Liver (tissue), 9 donors: ENCODE data around the gene PNMA1. TPM values are rescaled to one million over a fixed set of nuclear protein-coding genes. Genes with fewer than 3 reads are reported as not detected.

Experiments
- DNase-seq: peaks from one replicate; pipeline ENCODE4 v3.0.0-alpha.2; 2017; ENCODE audit warnings: low spot score
- H3K27ac ChIP-seq, 2 donors: one replicate each; pipeline ENCODE4 v1.7.0; 2013; ENCODE audit warnings: inconsistent platforms in 2 of 2, low read length in 2 of 2, control low read depth in 1 of 2, low read depth in 1 of 2, mild to moderate bottlenecking in 1 of 2
- H3K27me3 ChIP-seq, 4 donors: one replicate each; pipeline versions ENCODE4 v1.6.1 to v1.7.0; 2013; ENCODE audit warnings: low read length in 3 of 4, inconsistent platforms in 1 of 4, mild to moderate bottlenecking in 1 of 4, moderate library complexity in 1 of 4; ENCODE audit not compliant: control insufficient read depth in 4 of 4, insufficient read depth in 4 of 4
- H3K36me3 ChIP-seq, 4 donors: one replicate each; pipeline versions ENCODE4 v1.6.1 to v1.7.0; 2013; ENCODE audit warnings: low read length in 3 of 4, mild to moderate bottlenecking in 3 of 4, low read depth in 1 of 4, moderate library complexity in 1 of 4; ENCODE audit not compliant: control insufficient read depth in 4 of 4, insufficient read depth in 3 of 4
- H3K4me1 ChIP-seq, 4 donors: one replicate each; pipeline versions ENCODE4 v1.6.1 to v1.7.0; 2013; ENCODE audit warnings: low read length in 3 of 4, mild to moderate bottlenecking in 3 of 4, moderate library complexity in 1 of 4; ENCODE audit not compliant: control insufficient read depth in 4 of 4, insufficient read depth in 4 of 4
- H3K4me3 ChIP-seq, 3 donors: one replicate each; pipeline versions ENCODE4 v1.6.1 to v1.7.0; 2013; ENCODE audit warnings: low read length in 3 of 3, control low read depth in 1 of 3, low read depth in 1 of 3, mild to moderate bottlenecking in 1 of 3
- H3K9ac ChIP-seq, 2 donors: one replicate each; pipeline ENCODE4 v1.7.0; 2013; ENCODE audit warnings: low read length in 2 of 2, mild to moderate bottlenecking in 2 of 2, moderate library complexity in 2 of 2, control low read depth in 1 of 2, low read depth in 1 of 2
- H3K9me3 ChIP-seq, 4 donors: one replicate each; pipeline versions ENCODE4 v1.6.1 to v1.7.0; 2013; ENCODE audit warnings: low read length in 3 of 4; ENCODE audit not compliant: control insufficient read depth in 4 of 4
- FOXA2 ChIP-seq: IDR thresholded peaks from 2 replicates; pipeline ENCODE4 v1.6.1; 2016; ENCODE audit warnings: antibody characterized with exemption
- JUND ChIP-seq, 2 donors: IDR thresholded peaks; 2 replicates each; pipeline ENCODE4 v1.6.1; 2016; ENCODE audit warnings: antibody characterized with exemption in 2 of 2
- RAD21 ChIP-seq, 2 donors: IDR thresholded peaks; 2 replicates each; pipeline ENCODE4 v1.6.1; 2016; ENCODE audit warnings: antibody characterized with exemption in 2 of 2, mild to moderate bottlenecking in 2 of 2
- TAF1 ChIP-seq: conservative IDR thresholded peaks from 2 replicates; pipeline ENCODE4 v1.6.1; 2016; ENCODE audit warnings: antibody characterized with exemption, mild to moderate bottlenecking
- YY1 ChIP-seq: IDR thresholded peaks from 2 replicates; pipeline ENCODE4 v1.6.1; 2016; ENCODE audit warnings: antibody characterized with exemption, mild to moderate bottlenecking
- WGBS: extraction: QIAGEN DNeasy Blood & Tissue Kit; methylation state at CpG from one replicate; pipeline ENCODE4 v1.1.7; 2013; 5-methylcytosine and 5-hydroxymethylcytosine counted together
- polyA plus RNA-seq, 2 donors: library from polyadenylated mRNA; stranded (reverse) in 1 of 2; unstranded in 1 of 2; fragments of 200-250 nt in 1 of 2; fragments of >200 nt in 1 of 2; fragmentation: Nextera tagmentation in 1 of 2; extraction: Ambion mirVana in 1 of 2; gene quantifications; one replicate each; pipeline versions ENCODE4 v1.2.1 to v1.2.3, GENCODE V29; 2013 to 2015
- total RNA-seq, 2 donors: library from RNA; depleted of rRNA; stranded (reverse); fragments of >200 nt; gene quantifications; one replicate each; pipeline ENCODE4 v1.2.3, GENCODE V29; 2014
- TF ChIP-seq, protein P1 (sequence below): IDR thresholded peaks from 2 replicates; pipeline ENCODE4 v1.6.1; 2016; ENCODE audit warnings: antibody characterized with exemption, mild to moderate bottlenecking
- TF ChIP-seq, protein P2 (sequence below): IDR thresholded peaks from 2 replicates; pipeline ENCODE4 v1.6.1; 2016; ENCODE audit warnings: antibody characterized with exemption
- donor health status: healthy.
- donor health status: healthy.
- donor health status: healthy.
- donor health status: healthy.
- donor health status: healthy.

PNMA1 gene
- total and polyA plus RNA-seq, 4 donors: 2.3 to 10.4 (median 3.4) TPM

DNA sequence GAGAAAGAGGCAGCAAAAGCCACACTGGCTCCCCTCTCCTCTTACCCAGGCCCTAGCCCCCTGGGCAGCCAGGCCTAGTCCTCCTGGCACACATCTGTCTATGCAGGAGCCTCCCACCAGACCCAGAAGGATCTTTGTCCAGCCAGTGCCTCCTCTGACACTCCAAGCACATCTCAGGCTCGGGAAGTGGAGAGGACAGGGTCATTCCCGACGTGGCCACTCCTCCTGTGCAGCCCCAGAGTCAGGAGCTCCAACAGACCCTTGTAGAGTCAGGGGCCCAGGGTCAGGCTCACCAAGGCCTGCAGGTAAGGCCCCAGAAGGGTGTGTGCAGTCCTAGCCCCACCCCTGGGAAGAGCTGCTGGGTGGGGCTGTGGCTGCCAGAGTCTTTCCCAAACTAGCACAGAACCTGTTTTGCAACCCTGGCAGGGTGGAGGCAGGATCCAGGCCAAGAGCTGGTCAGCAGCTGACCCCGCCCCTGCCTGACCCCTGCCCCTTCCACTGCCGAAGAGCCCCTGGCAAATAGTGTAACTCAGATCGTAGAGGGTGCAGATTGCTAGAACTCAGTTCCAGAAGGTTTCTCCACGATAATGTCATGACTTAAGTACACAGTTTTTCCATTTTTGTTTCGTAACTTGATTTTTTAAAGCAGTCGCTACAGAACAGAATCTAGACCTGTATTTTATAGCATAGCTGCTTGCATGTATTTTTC, 26.6 kb upstream of the PNMA1 start (continued):
- TF ChIP-seq YY1 (no peak), JUND (IDR thresholded peaks at IDR 0.05) (peak in 1 of 2 donors; percentile 57)

GRCh38 chr14:73739899-73740617, 25.9 kb upstream of the PNMA1 start:
- Histone ChIP-seq H3K27me3 (no peaks in the 10 kb centered on the region), H3K27ac (peak overlapping the region; percentile 45 to 58), H3K4me3 (no peak overlapping the region), H3K9ac (no peak overlapping the region), H3K4me1 (peaks cover 19 to 61% (median 54%) of the 10 kb centered on the region in 4 donors), H3K9me3 (no peaks in the 10 kb centered on the region), H3K36me3 (peaks cover 7 to 37% (median 13%) of the 10 kb centered on the region in 4 donors)
- TF ChIP-seq YY1 (no peak), RAD21 (IDR thresholded peaks at IDR 0.05) (no peak), FOXA2 (no peak), TAF1 (no peak), JUND (IDR thresholded peaks at IDR 0.05) (no peak)
- TF ChIP-seq, protein P1, sequence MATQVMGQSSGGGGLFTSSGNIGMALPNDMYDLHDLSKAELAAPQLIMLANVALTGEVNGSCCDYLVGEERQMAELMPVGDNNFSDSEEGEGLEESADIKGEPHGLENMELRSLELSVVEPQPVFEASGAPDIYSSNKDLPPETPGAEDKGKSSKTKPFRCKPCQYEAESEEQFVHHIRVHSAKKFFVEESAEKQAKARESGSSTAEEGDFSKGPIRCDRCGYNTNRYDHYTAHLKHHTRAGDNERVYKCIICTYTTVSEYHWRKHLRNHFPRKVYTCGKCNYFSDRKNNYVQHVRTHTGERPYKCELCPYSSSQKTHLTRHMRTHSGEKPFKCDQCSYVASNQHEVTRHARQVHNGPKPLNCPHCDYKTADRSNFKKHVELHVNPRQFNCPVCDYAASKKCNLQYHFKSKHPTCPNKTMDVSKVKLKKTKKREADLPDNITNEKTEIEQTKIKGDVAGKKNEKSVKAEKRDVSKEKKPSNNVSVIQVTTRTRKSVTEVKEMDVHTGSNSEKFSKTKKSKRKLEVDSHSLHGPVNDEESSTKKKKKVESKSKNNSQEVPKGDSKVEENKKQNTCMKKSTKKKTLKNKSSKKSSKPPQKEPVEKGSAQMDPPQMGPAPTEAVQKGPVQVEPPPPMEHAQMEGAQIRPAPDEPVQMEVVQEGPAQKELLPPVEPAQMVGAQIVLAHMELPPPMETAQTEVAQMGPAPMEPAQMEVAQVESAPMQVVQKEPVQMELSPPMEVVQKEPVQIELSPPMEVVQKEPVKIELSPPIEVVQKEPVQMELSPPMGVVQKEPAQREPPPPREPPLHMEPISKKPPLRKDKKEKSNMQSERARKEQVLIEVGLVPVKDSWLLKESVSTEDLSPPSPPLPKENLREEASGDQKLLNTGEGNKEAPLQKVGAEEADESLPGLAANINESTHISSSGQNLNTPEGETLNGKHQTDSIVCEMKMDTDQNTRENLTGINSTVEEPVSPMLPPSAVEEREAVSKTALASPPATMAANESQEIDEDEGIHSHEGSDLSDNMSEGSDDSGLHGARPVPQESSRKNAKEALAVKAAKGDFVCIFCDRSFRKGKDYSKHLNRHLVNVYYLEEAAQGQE: no peak
- TF ChIP-seq, protein P2, sequence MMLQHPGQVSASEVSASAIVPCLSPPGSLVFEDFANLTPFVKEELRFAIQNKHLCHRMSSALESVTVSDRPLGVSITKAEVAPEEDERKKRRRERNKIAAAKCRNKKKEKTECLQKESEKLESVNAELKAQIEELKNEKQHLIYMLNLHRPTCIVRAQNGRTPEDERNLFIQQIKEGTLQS: no peak
- DNase-seq: peak; percentile 34
- 74% methylated on average over 12 of the region's 12 CpGs for WGBS

- no peak overlapping the region for H3K4me3 ChIP-seq
- 89% methylated on average over 21 of the region's 21 CpGs for WGBS
- peak overlapping the region in 1 of 2 donors; percentile 32 for H3K27ac ChIP-seq
- H3K36me3 ChIP-seq: peaks cover 7 to 43% (median 15%) of the 10 kb centered on the region in 4 donors
- H3K27me3 ChIP-seq: no peaks in the 10 kb centered on the region
- peaks cover 16 to 54% (median 47%) of the 10 kb centered on the region in 4 donors for H3K4me1 ChIP-seq
- H3K9me3 ChIP-seq: no peaks in the 10 kb centered on the region
- no peak for TF ChIP-seq FOXA2
- DNase-seq: peak; percentile 34
- H3K9ac ChIP-seq: no peak overlapping the region
These were observed 25.2 kb upstream of the PNMA1 start for GRCh38 chr14:73739174-73739898.
